Karpas-422 (cell line): ENCODE results near the gene PRCD. TPM values are rescaled to one million over a fixed set of nuclear protein-coding genes. Genes with fewer than 3 reads are reported as not detected.
"Not testable (repeated sequence)": the region's sequence is repeated elsewhere in the genome, so short reads cannot be mapped to it uniquely, and the experiment has no call there.

ENCODE experiments used
- DNase-seq: peaks from one replicate; pipeline ENCODE4 v3.0.0-alpha.2; 2015
- H2AFZ ChIP-seq: fragments of 200-600 bp; sonication (generic); 2 replicates; pipeline ENCODE4 v1.6.1; 2014; ENCODE audit warnings: antibody characterized with exemption, low read length, mixed read lengths
- H3K27ac ChIP-seq: fragments of 200-600 bp; sonication (generic); 2 replicates; pipeline ENCODE4 v1.5.1; 2014; ENCODE audit warnings: mild to moderate bottlenecking, low read length, moderate library complexity
- H3K27me3 ChIP-seq: fragments of 200-600 bp; sonication (generic); 2 replicates; pipeline ENCODE4 v1.6.1; 2014; ENCODE audit warnings: low read length, mixed read lengths
- H3K36me3 ChIP-seq: fragments of 200-600 bp; sonication (generic); 2 replicates; pipeline ENCODE4 v1.6.1; 2014; ENCODE audit warnings: low read length, mixed read lengths; ENCODE audit not compliant: insufficient read depth
- H3K4me1 ChIP-seq: fragments of 200-600 bp; sonication (generic); 2 replicates; pipeline ENCODE4 v1.6.1; 2014; ENCODE audit warnings: mild to moderate bottlenecking, low read length, mixed read lengths
- H3K4me2 ChIP-seq: fragments of 200-600 bp; sonication (generic); 2 replicates; pipeline ENCODE4 v1.6.1; 2014; ENCODE audit warnings: low read length, low read depth, mild to moderate bottlenecking; ENCODE audit not compliant: poor library complexity, severe bottlenecking
- H3K4me3 ChIP-seq: fragments of 200-600 bp; sonication (generic); 2 replicates; pipeline ENCODE4 v1.5.1; 2014; ENCODE audit warnings: mild to moderate bottlenecking, antibody characterized with exemption, low read length, mixed read lengths
- H3K79me2 ChIP-seq: fragments of 200-600 bp; sonication (generic); 2 replicates; pipeline ENCODE4 v1.6.1; 2014; ENCODE audit warnings: mild to moderate bottlenecking, low read length, mixed read lengths
- H3K9ac ChIP-seq: fragments of 200-600 bp; sonication (generic); 2 replicates; pipeline ENCODE4 v1.6.0; 2014; ENCODE audit warnings: low read length
- H3K9me2 ChIP-seq: fragments of 200-600 bp; sonication (generic), shearing (Covaris generic); replicated peaks from 2 replicates; pipeline ENCODE4 v1.6.0; 2014; ENCODE audit warnings: mild to moderate bottlenecking, low read length, moderate library complexity; ENCODE audit not compliant: insufficient read depth
- H3K9me3 ChIP-seq: fragments of 300-700, 200-600 bp; sonication (generic); 2 replicates; pipeline ENCODE4 v1.6.1; 2014; ENCODE audit warnings: low read length, mixed read lengths
- H4K20me1 ChIP-seq: fragments of 200-600 bp; sonication (generic); 2 replicates; pipeline ENCODE4 v1.6.1; 2014; ENCODE audit warnings: mild to moderate bottlenecking, antibody characterized with exemption, low read length, low read depth; ENCODE audit not compliant: insufficient read depth
- total RNA-seq: library from RNA; depleted of rRNA; stranded (reverse); fragments of >200 nt; shearing (Covaris generic); gene quantifications from 2 replicates; pipeline ENCODE4 v1.2.3, GENCODE V29; 2014; ENCODE audit warnings: low replicate concordance

PRCD gene
- total RNA-seq, 1 experiment from 2014 or later, result 0.37 TPM

GRCh38 chr17:76511668-76512365, 28.0 kb upstream of the PRCD start:
- Histone ChIP-seq H3K4me3 (no peak overlapping the region), H3K4me1 (0 out of 2 replicates have a peak, but pooled peaks cover 3% of the 10 kb centered on the region), H3K27ac (no peak overlapping the region)

GRCh38 chr17:76512366-76513305, 27.2 kb upstream of the PRCD start:
- Histone ChIP-seq H3K4me2 (no peak overlapping the region), H3K9ac (no peak overlapping the region), H3K36me3 (no peaks in the 10 kb centered on the region), H2AFZ (no peak overlapping the region), H3K27me3 (no peaks in the 10 kb centered on the region), H3K9me3 (no peaks in the 10 kb centered on the region), H3K4me1 (no peaks in the 10 kb centered on the region), H4K20me1 (no peaks in the 10 kb centered on the region), H3K27ac (no peak overlapping the region), H3K9me2 (no peaks in the 10 kb centered on the region), H3K4me3 (no peak overlapping the region), H3K79me2 (no peaks in the 10 kb centered on the region)
- no peak for DNase-seq

More at GRCh38 chr17:76511668-76512365, 28.0 kb upstream of the PRCD start:
- Histone ChIP-seq H4K20me1 (no peaks in the 10 kb centered on the region), H3K27me3 (no peaks in the 10 kb centered on the region), H3K79me2 (no peaks in the 10 kb centered on the region), H3K9me2 (no peaks in the 10 kb centered on the region), H3K9ac (no peak overlapping the region), H2AFZ (no peak overlapping the region), H3K9me3 (no peaks in the 10 kb centered on the region), H3K36me3 (no peaks in the 10 kb centered on the region), H3K4me2 (no peak overlapping the region)
- no peak for DNase-seq

GRCh38 chr17:76513306-76513692, 26.5 kb upstream of the PRCD start:
- H3K4me3 ChIP-seq, result no peak overlapping the region
- no peaks in the 10 kb centered on the region for H3K9me2 ChIP-seq
- no peaks in the 10 kb centered on the region for H3K4me1 ChIP-seq
- H3K79me2 ChIP-seq, result no peaks in the 10 kb centered on the region
- DNase-seq, result no peak
- H3K36me3 ChIP-seq, result no peaks in the 10 kb centered on the region
- H4K20me1 ChIP-seq, result no peaks in the 10 kb centered on the region
- no peak overlapping the region for H3K9ac ChIP-seq
- no peak overlapping the region for H3K27ac ChIP-seq
- H3K9me3 ChIP-seq, result no peaks in the 10 kb centered on the region
- no peak overlapping the region for H3K4me2 ChIP-seq
- no peak overlapping the region for H2AFZ ChIP-seq
- no peaks in the 10 kb centered on the region for H3K27me3 ChIP-seq

- H4K20me1 ChIP-seq, H3K4me2 ChIP-seq, H3K4me1 ChIP-seq, H3K4me3 ChIP-seq, DNase-seq, H2AFZ ChIP-seq, H3K79me2 ChIP-seq, H3K27ac ChIP-seq, H3K9me3 ChIP-seq, H3K36me3 ChIP-seq, H3K27me3 ChIP-seq, H3K9me2 ChIP-seq, H3K9ac ChIP-seq: not testable (repeated sequence)
These were observed 25.5 kb upstream of the PRCD start for GRCh38 chr17:76514355-76514754.

- no peaks in the 10 kb centered on the region for H3K27me3 ChIP-seq
- H3K9me2 ChIP-seq, result no peaks in the 10 kb centered on the region
- H3K79me2 ChIP-seq, result no peaks in the 10 kb centered on the region
- no peaks in the 10 kb centered on the region for H3K36me3 ChIP-seq
- H3K27ac ChIP-seq, result no peak overlapping the region
- H3K4me2 ChIP-seq, result no peak overlapping the region
- no peaks in the 10 kb centered on the region for H3K4me1 ChIP-seq
- H3K4me3 ChIP-seq, result no peak overlapping the region
- H3K9me3 ChIP-seq, result no peaks in the 10 kb centered on the region
- no peak overlapping the region for H2AFZ ChIP-seq
- H4K20me1 ChIP-seq, result no peaks in the 10 kb centered on the region
- H3K9ac ChIP-seq, result no peak overlapping the region
- no peak for DNase-seq
These were observed 24.4 kb upstream of the PRCD start for GRCh38 chr17:76515274-76515949.

GRCh38 chr17:76517638-76518038, 22.2 kb upstream of the PRCD start:
- Histone ChIP-seq H3K4me3 (no peak overlapping the region), H3K79me2 (no peaks in the 10 kb centered on the region), H3K9me3 (no peaks in the 10 kb centered on the region), H4K20me1 (no peaks in the 10 kb centered on the region), H2AFZ (no peak overlapping the region), H3K27ac (no peak overlapping the region), H3K9ac (no peak overlapping the region), H3K9me2 (no peaks in the 10 kb centered on the region), H3K4me2 (no peak overlapping the region), H3K27me3 (no peaks in the 10 kb centered on the region), H3K4me1 (no peaks in the 10 kb centered on the region), H3K36me3 (no peaks in the 10 kb centered on the region)
- no peak for DNase-seq

GRCh38 chr17:76519048-76519966, 20.5 kb upstream of the PRCD start:
- no peaks in the 10 kb centered on the region for H3K9me3 ChIP-seq
- no peaks in the 10 kb centered on the region for H3K36me3 ChIP-seq
- H2AFZ ChIP-seq, result no peak overlapping the region
- peaks cover 3% of the 10 kb centered on the region for H3K4me1 ChIP-seq
- no peak overlapping the region for H3K4me3 ChIP-seq
- H3K27ac ChIP-seq, result no peak overlapping the region
- no peaks in the 10 kb centered on the region for H3K79me2 ChIP-seq
- no peak overlapping the region for H3K4me2 ChIP-seq
- H3K27me3 ChIP-seq, result no peaks in the 10 kb centered on the region
- no peak overlapping the region for H3K9ac ChIP-seq
- no peaks in the 10 kb centered on the region for H4K20me1 ChIP-seq
- no peaks in the 10 kb centered on the region for H3K9me2 ChIP-seq
- no peak for DNase-seq
